WTC11 (cell line): ENCODE data around the gene TMTC2. TPM values are rescaled to one million over a fixed set of nuclear protein-coding genes. Genes with fewer than 3 reads are reported as not detected.

ENCODE experiments used
- ATAC-seq: fragments of 200-7000 bp; cut with Tn5 transposase; 2 replicates; pipeline ENCODE4 v1.10.0; 2021; ENCODE audit warnings: mild to moderate bottlenecking, moderate library complexity
- CTCF ChIA-PET: fragments of 300-600 bp; sonication (Branson Sonifier 250); formaldehyde crosslinking; loops from one replicate; lab custom pipeline; 2021; ENCODE audit warnings: antibody characterized with exemption; lab: Charles Lee
- POLR2A ChIA-PET: fragments of 350-600 bp; sonication (Branson Sonifier 250); formaldehyde crosslinking; loops from one replicate; lab custom pipeline; 2021; ENCODE audit warnings: antibody characterized with exemption; lab: Charles Lee
- DNase-seq: peaks from one replicate; pipeline ENCODE4 v3.0.0; 2021; ENCODE audit warnings: low spot score
- H3K27ac Mint-ChIP-seq: 2 replicates; pipeline ENCODE4 v1.8.0; 2021; ENCODE audit warnings: mixed read lengths
- H3K27me3 Mint-ChIP-seq: 2 replicates; pipeline ENCODE4 v1.8.0; 2021; ENCODE audit warnings: low read depth, mild to moderate bottlenecking, moderate library complexity, mixed read lengths
- H3K36me3 Mint-ChIP-seq: 2 replicates; pipeline ENCODE4 v1.8.0; 2021; ENCODE audit warnings: mixed read lengths
- H3K4me1 Mint-ChIP-seq: 2 replicates; pipeline ENCODE4 v1.8.0; 2022; ENCODE audit warnings: mixed read lengths
- H3K4me3 Mint-ChIP-seq: 2 replicates; pipeline ENCODE4 v1.8.0; 2021; ENCODE audit warnings: mild to moderate bottlenecking, moderate library complexity, mixed read lengths
- H3K9me3 Mint-ChIP-seq: 2 replicates; pipeline ENCODE4 v1.8.0; 2021; ENCODE audit warnings: mixed read lengths
- AFF4 ChIP-seq: sonication (generic); formaldehyde crosslinking; IDR thresholded peaks from 2 replicates; pipeline ENCODE4 v1.8.1; 2023; ENCODE audit warnings: mild to moderate bottlenecking, missing genetic modification reagents, borderline replicate concordance
- ARID4B ChIP-seq: sonication (generic); formaldehyde crosslinking; IDR thresholded peaks from 2 replicates; pipeline ENCODE4 v1.8.0; 2023; ENCODE audit warnings: missing genetic modification reagents, mild to moderate bottlenecking, borderline replicate concordance
- ATF3 ChIP-seq: sonication (generic); formaldehyde crosslinking; conservative IDR thresholded peaks from 2 replicates; pipeline ENCODE4 v1.8.1; 2022; ENCODE audit warnings: mild to moderate bottlenecking, missing genetic modification reagents
- CBFB ChIP-seq: sonication (generic); formaldehyde crosslinking; IDR thresholded peaks from 2 replicates; pipeline ENCODE4 v1.8.1; 2022; ENCODE audit warnings: mild to moderate bottlenecking, low read depth, missing genetic modification reagents
- CREB1 ChIP-seq: sonication (generic); formaldehyde crosslinking; IDR thresholded peaks from 2 replicates; pipeline ENCODE4 v1.8.0; 2023; ENCODE audit warnings: mild to moderate bottlenecking, missing genetic modification reagents
- CTCF ChIP-seq: fragments of 200-600 bp; IDR thresholded peaks from 2 replicates; pipeline ENCODE4 v1.8.0; 2022; ENCODE audit warnings: antibody characterized with exemption
- E2F5 ChIP-seq: sonication (generic); formaldehyde crosslinking; IDR thresholded peaks from 2 replicates; pipeline ENCODE4 v1.8.1; 2022; ENCODE audit warnings: mild to moderate bottlenecking, moderate library complexity, missing genetic modification reagents
- EMX1 ChIP-seq: fragments of 250-450 bp; sonication (Bioruptor Pico); IDR thresholded peaks from 2 replicates; pipeline ENCODE4 v1.8.0; 2021; ENCODE audit warnings: mild to moderate bottlenecking
- FOXP1 ChIP-seq: sonication (generic); formaldehyde crosslinking; IDR thresholded peaks from 2 replicates; pipeline ENCODE4 v1.8.0; 2022; ENCODE audit warnings: missing genetic modification reagents, mild to moderate bottlenecking, moderate library complexity, borderline replicate concordance
- GTF2I ChIP-seq: fragments of 250-450 bp; sonication (Bioruptor Pico); conservative IDR thresholded peaks from 2 replicates; pipeline ENCODE4 v1.4.0; 2021; ENCODE audit warnings: mild to moderate bottlenecking
- IRF2 ChIP-seq: sonication (generic); formaldehyde crosslinking; IDR thresholded peaks from 2 replicates; pipeline ENCODE4 v1.8.0; 2022; ENCODE audit warnings: low read depth, missing genetic modification reagents, borderline replicate concordance
- KAT7 ChIP-seq: sonication (generic); formaldehyde crosslinking; IDR thresholded peaks from 2 replicates; pipeline ENCODE4 v1.8.1; 2023; ENCODE audit warnings: missing genetic modification reagents, mild to moderate bottlenecking, borderline replicate concordance
- MAX ChIP-seq: sonication (generic); formaldehyde crosslinking; IDR thresholded peaks from 2 replicates; pipeline ENCODE4 v1.8.0; 2022; ENCODE audit warnings: mild to moderate bottlenecking, missing genetic modification reagents
- NFYB ChIP-seq: sonication (generic); formaldehyde crosslinking; conservative IDR thresholded peaks from 2 replicates; pipeline ENCODE4 v1.8.0; 2022; ENCODE audit warnings: low read depth, missing genetic modification reagents
- NR1H2 ChIP-seq: sonication (generic); formaldehyde crosslinking; IDR thresholded peaks from 2 replicates; pipeline ENCODE4 v1.9.0; 2021; ENCODE audit warnings: mild to moderate bottlenecking, moderate library complexity, missing genetic modification reagents
- OVOL2 ChIP-seq: fragments of 250-450 bp; sonication (Bioruptor Pico); IDR thresholded peaks from 2 replicates; pipeline ENCODE4 v1.9.0; 2021; ENCODE audit warnings: mild to moderate bottlenecking, borderline replicate concordance
- PRDM15 ChIP-seq: sonication (generic); formaldehyde crosslinking; IDR thresholded peaks from 2 replicates; pipeline ENCODE4 v1.8.0; 2022; ENCODE audit warnings: missing genetic modification reagents
- TCF7 ChIP-seq: sonication (generic); formaldehyde crosslinking; IDR thresholded peaks from 2 replicates; pipeline ENCODE4 v1.8.0; 2022; ENCODE audit warnings: mild to moderate bottlenecking, low read depth, missing genetic modification reagents, moderate library complexity
- TEAD1 ChIP-seq: sonication (generic); formaldehyde crosslinking; IDR thresholded peaks from 2 replicates; pipeline ENCODE4 v1.8.0; 2022; ENCODE audit warnings: mild to moderate bottlenecking, missing genetic modification reagents
- ZMAT4 ChIP-seq: fragments of 250-450 bp; sonication (Bioruptor Pico); IDR thresholded peaks from 2 replicates; pipeline ENCODE4 v1.9.0; 2021; ENCODE audit warnings: mild to moderate bottlenecking
- total RNA-seq: library from RNA; stranded (reverse); gene quantifications from 3 replicates; pipeline ENCODE4 v1.2.3, GENCODE V29; 2021

Gene TMTC2
- total RNA-seq, 1 experiment from 2014 or later: 6.4 TPM

GRCh38 chr12:82757656-82758055 is 71.0 kb downstream of the TMTC2 start (continued):
- TF ChIP-seq AFF4 (CRISPR knock-in tag): no peak

- H3K4me1 Mint-ChIP-seq: peaks cover 31% of the 10 kb centered on the region
- DNase-seq (no peak), ATAC-seq (no peak)
- ChIA-PET POLR2A (no interaction called here), CTCF (interaction anchor here (1.7 kb wide), 1 partner anchor 73 kb away, joined by 6 read pairs; the partner anchor contains the start of gene TMTC2)
- peaks cover 21% of the 10 kb centered on the region for H3K27me3 Mint-ChIP-seq
- H3K9me3 Mint-ChIP-seq: no peaks in the 10 kb centered on the region
- no peak overlapping the region for H3K27ac Mint-ChIP-seq
- no peak overlapping the region for H3K4me3 Mint-ChIP-seq
- H3K36me3 Mint-ChIP-seq: no peaks in the 10 kb centered on the region
- TF ChIP-seq TEAD1 (no peak), KAT7 (CRISPR knock-in tag) (no peak), ZMAT4 (CRISPR knock-in tag) (no peak), NFYB (CRISPR knock-in tag) (no peak), TCF7 (CRISPR knock-in tag) (no peak), CBFB (CRISPR knock-in tag) (no peak), ARID4B (no peak), ATF3 (no peak), CREB1 (CRISPR knock-in tag) (no peak), CTCF (no peak), MAX (CRISPR knock-in tag) (no peak), PRDM15 (CRISPR knock-in tag) (no peak), GTF2I (CRISPR knock-in tag) (no peak), IRF2 (CRISPR knock-in tag) (no peak), OVOL2 (CRISPR knock-in tag) (no peak), NR1H2 (CRISPR knock-in tag) (no peak), FOXP1 (CRISPR knock-in tag) (no peak), EMX1 (no peak), E2F5 (no peak)
These were observed 72.1 kb downstream of the TMTC2 start for GRCh38 chr12:82758749-82759330.
